Mesothelial cell of epicardium (in vitro differentiated cells): ENCODE results near the gene BCAS1. TPM values are rescaled to one million over a fixed set of nuclear protein-coding genes. Genes with fewer than 3 reads are reported as not detected.

Experiments
- DNase-seq, 2 experiments: peaks; one replicate each; pipeline ENCODE4 v3.0.0; 2021; ENCODE audit warnings: low spot score in 2 of 2; ENCODE audit not compliant: unreplicated experiment in 2 of 2
- H3K27ac Mint-ChIP-seq: 2 replicates; pipeline ENCODE4 v1.8.0; 2021; ENCODE audit warnings: mixed read lengths
- H3K27me3 Mint-ChIP-seq: 2 replicates; pipeline ENCODE4 v1.8.0; 2021; ENCODE audit warnings: low read depth, mixed read lengths
- H3K36me3 Mint-ChIP-seq: 2 replicates; pipeline ENCODE4 v1.8.0; 2021; ENCODE audit warnings: mixed read lengths
- H3K4me1 Mint-ChIP-seq: 2 replicates; pipeline ENCODE4 v1.8.0; 2021; ENCODE audit warnings: mixed read lengths
- H3K4me3 Mint-ChIP-seq: 2 replicates; pipeline ENCODE4 v1.8.0; 2021; ENCODE audit warnings: mild to moderate bottlenecking, moderate library complexity, mixed read lengths
- H3K9me3 Mint-ChIP-seq: 2 replicates; pipeline ENCODE4 v1.8.0; 2021; ENCODE audit warnings: mixed read lengths
- total RNA-seq: library from RNA; stranded (reverse); gene quantifications from 3 replicates; pipeline ENCODE4 v1.2.1, GENCODE V29; 2021
- TF ChIP-seq, protein P1 (sequence below): fragments of 200-600 bp; sonication (generic); IDR thresholded peaks from one replicate; pipeline ENCODE4 v1.5.0; 2021; ENCODE audit warnings: antibody characterized with exemption; ENCODE audit not compliant: unreplicated experiment

BCAS1 gene
- total RNA-seq, 1 donor from 2014 or later: 0.20 TPM

DNA sequence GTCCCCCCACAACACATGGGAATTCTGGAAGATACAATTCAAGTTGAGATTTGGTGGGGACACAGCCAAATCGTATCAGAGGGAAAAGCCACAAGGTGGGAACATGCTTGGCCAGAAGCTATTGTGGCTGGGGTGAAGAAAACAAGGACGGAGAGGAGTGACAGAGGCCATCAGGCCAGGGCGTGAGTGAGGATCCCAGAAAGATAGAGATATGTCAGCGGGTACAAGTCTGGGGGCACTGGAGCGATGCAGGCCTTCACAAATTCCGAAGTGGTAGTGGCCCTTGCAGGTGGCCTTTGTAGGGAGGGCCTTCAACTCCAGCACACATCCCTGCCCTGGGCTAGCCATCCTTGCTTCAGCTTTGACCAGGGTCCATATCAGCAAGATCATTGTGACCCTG, 159.1 kb downstream of the BCAS1 start:
- DNase-seq: no peak
- TF ChIP-seq, protein P1, sequence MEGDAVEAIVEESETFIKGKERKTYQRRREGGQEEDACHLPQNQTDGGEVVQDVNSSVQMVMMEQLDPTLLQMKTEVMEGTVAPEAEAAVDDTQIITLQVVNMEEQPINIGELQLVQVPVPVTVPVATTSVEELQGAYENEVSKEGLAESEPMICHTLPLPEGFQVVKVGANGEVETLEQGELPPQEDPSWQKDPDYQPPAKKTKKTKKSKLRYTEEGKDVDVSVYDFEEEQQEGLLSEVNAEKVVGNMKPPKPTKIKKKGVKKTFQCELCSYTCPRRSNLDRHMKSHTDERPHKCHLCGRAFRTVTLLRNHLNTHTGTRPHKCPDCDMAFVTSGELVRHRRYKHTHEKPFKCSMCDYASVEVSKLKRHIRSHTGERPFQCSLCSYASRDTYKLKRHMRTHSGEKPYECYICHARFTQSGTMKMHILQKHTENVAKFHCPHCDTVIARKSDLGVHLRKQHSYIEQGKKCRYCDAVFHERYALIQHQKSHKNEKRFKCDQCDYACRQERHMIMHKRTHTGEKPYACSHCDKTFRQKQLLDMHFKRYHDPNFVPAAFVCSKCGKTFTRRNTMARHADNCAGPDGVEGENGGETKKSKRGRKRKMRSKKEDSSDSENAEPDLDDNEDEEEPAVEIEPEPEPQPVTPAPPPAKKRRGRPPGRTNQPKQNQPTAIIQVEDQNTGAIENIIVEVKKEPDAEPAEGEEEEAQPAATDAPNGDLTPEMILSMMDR: no peak
- H3K36me3 Mint-ChIP-seq: no peaks in the 10 kb centered on the region
- no peak overlapping the region for H3K27ac Mint-ChIP-seq
- no peak overlapping the region for H3K4me3 Mint-ChIP-seq
- H3K4me1 Mint-ChIP-seq: peaks cover 21% of the 10 kb centered on the region
- H3K27me3 Mint-ChIP-seq: no peaks in the 10 kb centered on the region
- peaks cover 8% of the 10 kb centered on the region for H3K9me3 Mint-ChIP-seq

DNA sequence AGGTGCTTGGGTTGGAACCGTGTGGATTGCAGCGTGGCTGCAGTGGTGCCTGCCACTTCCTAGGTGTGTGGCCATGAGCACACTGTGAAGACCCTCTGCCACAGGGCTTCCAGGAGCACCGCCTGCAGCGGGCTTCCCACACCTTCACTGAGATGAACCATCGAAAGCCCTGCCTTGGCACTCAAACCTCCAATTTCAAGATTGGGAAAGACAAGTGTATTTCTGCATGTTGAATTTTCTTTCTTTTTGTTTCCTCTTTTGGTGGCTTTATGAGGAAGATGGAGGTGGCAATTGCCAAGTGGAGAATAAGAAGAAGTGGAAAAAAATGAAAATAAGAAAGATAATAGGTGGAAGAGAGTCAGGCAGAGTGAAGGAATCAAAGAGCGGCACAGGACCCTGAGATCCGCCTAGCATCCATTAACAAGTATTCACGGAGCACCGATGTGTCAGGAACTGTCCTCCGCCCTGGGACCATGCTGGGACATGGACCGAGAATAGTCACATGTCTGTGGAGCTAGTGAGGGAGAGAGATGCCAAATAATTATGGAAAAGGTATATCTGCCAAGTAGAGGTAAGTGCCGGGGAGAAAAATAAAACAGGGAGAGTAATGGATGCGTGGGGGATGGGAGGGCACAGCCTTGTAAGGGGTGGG, 159.9 kb downstream of the BCAS1 start:
- H3K27me3 Mint-ChIP-seq: no peaks in the 10 kb centered on the region
- no peak overlapping the region for H3K4me3 Mint-ChIP-seq
- H3K4me1 Mint-ChIP-seq: peaks cover 14% of the 10 kb centered on the region
- peaks cover 8% of the 10 kb centered on the region for H3K9me3 Mint-ChIP-seq
- DNase-seq: no peak
- TF ChIP-seq, protein P1: no peak
- H3K36me3 Mint-ChIP-seq: no peaks in the 10 kb centered on the region
- H3K27ac Mint-ChIP-seq: no peak overlapping the region

DNA sequence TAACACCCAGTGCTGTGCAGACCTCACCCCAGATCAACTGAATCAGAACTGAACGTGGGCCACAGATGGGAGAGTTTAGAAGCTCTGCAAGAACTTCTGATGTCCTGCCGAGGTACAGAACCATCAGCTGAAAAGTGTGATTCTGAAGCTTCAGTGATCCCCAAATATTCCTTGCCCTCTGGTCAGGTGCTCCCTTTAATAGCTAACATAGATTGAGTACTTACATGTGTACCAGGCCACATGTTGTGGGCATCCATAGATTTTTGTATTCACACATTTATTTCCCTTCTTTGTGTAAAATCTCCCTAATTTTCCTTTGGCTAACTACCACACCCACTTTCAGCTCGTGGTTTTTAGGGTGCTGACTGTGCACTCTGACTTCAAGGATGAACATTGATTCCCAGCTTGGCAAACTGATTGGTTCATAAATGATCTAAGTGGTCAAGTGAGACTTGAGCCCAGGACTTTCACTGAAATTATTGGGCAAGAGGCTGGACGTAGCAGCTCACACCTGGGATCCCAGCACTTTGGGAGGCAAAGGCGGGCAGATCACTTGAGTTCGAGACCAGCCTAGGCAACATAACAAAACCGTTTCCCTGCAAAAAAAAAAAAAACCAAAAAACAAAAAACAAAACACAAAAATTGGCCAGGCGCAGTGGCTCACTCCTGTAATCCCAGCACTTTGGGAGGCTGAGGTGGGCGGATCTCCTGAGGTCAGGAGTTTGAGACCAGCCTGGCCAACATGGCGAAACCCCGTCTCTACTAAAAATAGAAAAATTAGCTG, 162.2 kb downstream of the BCAS1 start:
- Mint-ChIP-seq H3K4me1 (no peaks in the 10 kb centered on the region), H3K4me3 (no peak overlapping the region), H3K27ac (no peak overlapping the region), H3K36me3 (no peaks in the 10 kb centered on the region), H3K27me3 (no peaks in the 10 kb centered on the region), H3K9me3 (peaks cover 8% of the 10 kb centered on the region)
- DNase-seq: no peak
- TF ChIP-seq, protein P1: no peak

DNA sequence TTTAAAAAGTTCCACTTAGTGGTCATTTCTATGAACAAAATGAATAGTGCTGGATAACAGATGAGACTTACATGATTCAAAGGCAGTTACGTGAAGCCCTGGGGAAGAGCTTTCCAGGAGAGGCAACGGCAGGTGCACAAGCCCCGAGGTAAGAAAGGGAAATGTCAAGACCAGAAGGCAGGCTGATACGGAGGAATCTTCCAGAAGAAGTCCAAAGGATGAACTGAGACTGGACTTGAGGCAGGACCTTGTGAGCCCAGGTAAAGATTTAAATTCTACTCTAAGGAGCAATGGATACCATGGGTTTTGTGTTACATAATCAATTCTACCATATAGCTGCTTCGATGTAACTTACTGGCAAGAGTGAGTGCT, 164.6 kb downstream of the BCAS1 start:
- Mint-ChIP-seq H3K27me3 (no peaks in the 10 kb centered on the region), H3K36me3 (no peaks in the 10 kb centered on the region), H3K4me1 (peaks cover 12% of the 10 kb centered on the region), H3K27ac (no peak overlapping the region), H3K4me3 (no peak overlapping the region), H3K9me3 (peaks cover 5% of the 10 kb centered on the region)
- TF ChIP-seq, protein P1: no peak
- no peak for DNase-seq

DNA sequence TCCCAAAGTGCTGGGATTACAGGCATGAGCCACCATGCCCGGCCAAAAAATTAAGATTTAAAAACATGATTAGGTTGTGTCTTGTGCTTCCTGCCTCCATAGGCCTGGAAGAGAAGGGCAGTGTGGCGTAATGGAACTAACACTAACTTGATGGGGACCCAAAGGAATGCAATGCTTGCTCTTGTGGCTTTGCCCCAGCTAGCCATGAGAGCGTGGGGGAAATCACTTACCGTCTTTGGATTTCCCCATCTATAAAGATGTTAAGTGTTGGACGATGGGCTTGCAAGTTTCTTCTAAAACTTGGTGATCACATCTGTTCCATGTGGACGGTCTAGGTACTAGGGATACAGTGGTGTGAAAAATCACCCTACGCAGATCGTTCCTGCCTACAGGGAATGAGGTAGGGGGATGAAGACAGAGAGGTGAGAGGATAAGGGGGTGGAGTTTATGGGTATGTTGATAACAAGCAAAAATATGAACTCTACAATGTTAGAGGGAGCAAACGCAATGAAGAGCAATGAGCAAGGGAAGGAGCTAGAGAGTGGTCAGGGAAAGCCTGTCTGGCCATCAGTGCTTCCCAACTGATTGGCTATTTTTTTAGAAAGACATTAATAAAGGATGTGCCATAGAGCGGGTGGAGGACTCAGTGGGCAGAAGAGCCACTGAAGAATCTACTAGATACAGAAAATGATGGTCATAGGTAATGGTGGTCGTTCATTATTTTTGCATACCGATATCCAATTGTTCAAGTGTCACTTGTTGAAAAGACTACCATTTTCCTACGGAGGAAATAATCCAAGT, 165.2 kb downstream of the BCAS1 start:
- Mint-ChIP-seq H3K27me3 (no peaks in the 10 kb centered on the region), H3K27ac (no peak overlapping the region), H3K36me3 (no peaks in the 10 kb centered on the region), H3K9me3 (no peaks in the 10 kb centered on the region), H3K4me1 (peaks cover 18% of the 10 kb centered on the region), H3K4me3 (no peak overlapping the region)
- TF ChIP-seq, protein P1: no peak
- DNase-seq: no peak
